Measurements from ENCODE around the gene EPS8.

Gene EPS8

GRCh38 chr12:15796493-15797141 is 7.4 kb upstream of the EPS8 start:
- H3K27me3 ChIP-seq (replicated peaks) = no peaks in the 10 kb centered on the region
- in situ Hi-C loops (cut with HindIII; ENCODE audit: low pct_ligation_motif_present, low sequenced_read_pairs) = no loop called here
- DNase-seq = peak; percentile 34
- no peak overlapping the region for H3K27ac ChIP-seq
- H3K4me3 ChIP-seq (ENCODE audit: low read depth, low read length) = no peak overlapping the region
- TF ChIP-seq, protein P1, sequence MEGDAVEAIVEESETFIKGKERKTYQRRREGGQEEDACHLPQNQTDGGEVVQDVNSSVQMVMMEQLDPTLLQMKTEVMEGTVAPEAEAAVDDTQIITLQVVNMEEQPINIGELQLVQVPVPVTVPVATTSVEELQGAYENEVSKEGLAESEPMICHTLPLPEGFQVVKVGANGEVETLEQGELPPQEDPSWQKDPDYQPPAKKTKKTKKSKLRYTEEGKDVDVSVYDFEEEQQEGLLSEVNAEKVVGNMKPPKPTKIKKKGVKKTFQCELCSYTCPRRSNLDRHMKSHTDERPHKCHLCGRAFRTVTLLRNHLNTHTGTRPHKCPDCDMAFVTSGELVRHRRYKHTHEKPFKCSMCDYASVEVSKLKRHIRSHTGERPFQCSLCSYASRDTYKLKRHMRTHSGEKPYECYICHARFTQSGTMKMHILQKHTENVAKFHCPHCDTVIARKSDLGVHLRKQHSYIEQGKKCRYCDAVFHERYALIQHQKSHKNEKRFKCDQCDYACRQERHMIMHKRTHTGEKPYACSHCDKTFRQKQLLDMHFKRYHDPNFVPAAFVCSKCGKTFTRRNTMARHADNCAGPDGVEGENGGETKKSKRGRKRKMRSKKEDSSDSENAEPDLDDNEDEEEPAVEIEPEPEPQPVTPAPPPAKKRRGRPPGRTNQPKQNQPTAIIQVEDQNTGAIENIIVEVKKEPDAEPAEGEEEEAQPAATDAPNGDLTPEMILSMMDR (IDR thresholded peaks at IDR 0.05; ENCODE audit: low read depth, low read length, missing control alignments) = no peak
- H3K36me3 ChIP-seq (replicated peaks) = no peaks in the 10 kb centered on the region

GRCh38 chr12:15794836-15795235 is 5.6 kb upstream of the EPS8 start:
- Histone ChIP-seq H3K27ac (no peak overlapping the region), H3K27me3 (replicated peaks) (no peaks in the 10 kb centered on the region), H3K4me3 (ENCODE audit: low read depth, low read length) (no peak overlapping the region), H3K36me3 (replicated peaks) (no peaks in the 10 kb centered on the region)
- TF ChIP-seq, protein P1 (IDR thresholded peaks at IDR 0.05; ENCODE audit: low read depth, low read length, missing control alignments) = no peak
- DNase-seq = no peak
- in situ Hi-C loops (cut with HindIII; ENCODE audit: low pct_ligation_motif_present, low sequenced_read_pairs) = no loop called here

DNA sequence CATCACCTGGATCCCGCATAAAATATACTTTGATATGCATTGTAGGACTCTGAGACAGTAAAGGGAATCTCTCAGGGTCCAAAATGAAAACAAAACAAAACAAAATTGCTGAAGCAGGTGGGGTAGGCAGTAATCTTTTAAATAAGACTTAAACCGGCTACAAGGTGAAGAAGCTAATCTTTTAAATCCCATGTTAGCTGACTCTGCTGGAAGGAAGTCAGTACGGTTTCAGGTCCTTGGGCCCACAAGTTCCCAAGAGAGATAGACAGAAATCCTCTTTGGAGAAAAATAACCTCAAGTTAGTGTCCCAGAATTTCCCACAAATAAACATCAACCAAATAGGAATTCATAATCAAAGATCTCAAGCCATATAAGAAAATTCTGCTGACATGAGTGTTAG is 5.0 kb upstream of the EPS8 start:
- H3K36me3 ChIP-seq (replicated peaks) = no peaks in the 10 kb centered on the region
- H3K27ac ChIP-seq = no peak overlapping the region
- H3K27me3 ChIP-seq (replicated peaks) = no peaks in the 10 kb centered on the region
- in situ Hi-C loops (cut with HindIII; ENCODE audit: low pct_ligation_motif_present, low sequenced_read_pairs) = no loop called here
- no peak overlapping the region for H3K4me3 ChIP-seq (ENCODE audit: low read depth, low read length)
- TF ChIP-seq, protein P1 (IDR thresholded peaks at IDR 0.05; ENCODE audit: low read depth, low read length, missing control alignments) = no peak
- no peak for DNase-seq

- Histone ChIP-seq H3K4me3 (ENCODE audit: low read depth, low read length) (peak overlapping the region; percentile 85), H3K27ac (peak overlapping the region; percentile 93), H3K36me3 (replicated peaks) (no peaks in the 10 kb centered on the region), H3K27me3 (replicated peaks) (no peaks in the 10 kb centered on the region)
- no peak for DNase-seq
- in situ Hi-C loops (cut with HindIII; ENCODE audit: low pct_ligation_motif_present, low sequenced_read_pairs) = no loop called here
- TF ChIP-seq, protein P1 (IDR thresholded peaks at IDR 0.05; ENCODE audit: low read depth, low read length, missing control alignments) = no peak
Observed at GRCh38 chr12:15788233-15789219, 662 bp downstream of the EPS8 start.

DNA sequence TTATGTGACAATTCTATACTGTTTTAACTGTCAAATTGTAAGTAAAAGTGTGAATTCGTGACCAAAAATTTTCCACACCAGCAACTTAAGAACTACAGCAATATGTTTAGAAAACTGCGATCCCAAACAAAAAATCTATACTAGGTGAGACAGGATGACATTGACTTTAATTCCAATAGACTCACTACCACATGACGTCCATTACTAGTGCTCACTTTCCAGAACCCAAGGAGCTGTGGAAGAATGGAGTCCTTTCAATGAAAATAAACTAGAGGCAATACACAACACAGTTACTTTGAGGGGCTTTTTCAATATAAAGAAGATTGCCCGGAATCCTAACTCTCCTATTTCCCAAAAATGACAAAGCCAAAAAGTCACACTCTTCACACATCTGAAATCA is 1.4 kb downstream of the EPS8 start:
- peak overlapping the region; percentile 85 for H3K4me3 ChIP-seq (ENCODE audit: low read depth, low read length)
- no peaks in the 10 kb centered on the region for H3K36me3 ChIP-seq (replicated peaks)
- in situ Hi-C loops (cut with HindIII; ENCODE audit: low pct_ligation_motif_present, low sequenced_read_pairs) = no loop called here
- H3K27me3 ChIP-seq (replicated peaks) = no peaks in the 10 kb centered on the region
- TF ChIP-seq, protein P1 (IDR thresholded peaks at IDR 0.05; ENCODE audit: low read depth, low read length, missing control alignments) = no peak
- peak overlapping the region; percentile 93 for H3K27ac ChIP-seq
- no peak for DNase-seq

Measured in brain microvascular endothelial cell (primary cell).